GM12891 (cell line): ENCODE measurements around the gene ARMC9.

Experiments
- POU2F2 ChIP-seq: IDR thresholded peaks from 2 replicates; pipeline ENCODE4 v1.6.1; 2011; ENCODE audit warnings: low read depth, mild to moderate bottlenecking, control low read depth, low read length, moderate library complexity
- TAF1 ChIP-seq: IDR thresholded peaks from 2 replicates; pipeline ENCODE4 v1.6.1; 2011; ENCODE audit warnings: low read depth, low read length, control low read depth

DNA sequence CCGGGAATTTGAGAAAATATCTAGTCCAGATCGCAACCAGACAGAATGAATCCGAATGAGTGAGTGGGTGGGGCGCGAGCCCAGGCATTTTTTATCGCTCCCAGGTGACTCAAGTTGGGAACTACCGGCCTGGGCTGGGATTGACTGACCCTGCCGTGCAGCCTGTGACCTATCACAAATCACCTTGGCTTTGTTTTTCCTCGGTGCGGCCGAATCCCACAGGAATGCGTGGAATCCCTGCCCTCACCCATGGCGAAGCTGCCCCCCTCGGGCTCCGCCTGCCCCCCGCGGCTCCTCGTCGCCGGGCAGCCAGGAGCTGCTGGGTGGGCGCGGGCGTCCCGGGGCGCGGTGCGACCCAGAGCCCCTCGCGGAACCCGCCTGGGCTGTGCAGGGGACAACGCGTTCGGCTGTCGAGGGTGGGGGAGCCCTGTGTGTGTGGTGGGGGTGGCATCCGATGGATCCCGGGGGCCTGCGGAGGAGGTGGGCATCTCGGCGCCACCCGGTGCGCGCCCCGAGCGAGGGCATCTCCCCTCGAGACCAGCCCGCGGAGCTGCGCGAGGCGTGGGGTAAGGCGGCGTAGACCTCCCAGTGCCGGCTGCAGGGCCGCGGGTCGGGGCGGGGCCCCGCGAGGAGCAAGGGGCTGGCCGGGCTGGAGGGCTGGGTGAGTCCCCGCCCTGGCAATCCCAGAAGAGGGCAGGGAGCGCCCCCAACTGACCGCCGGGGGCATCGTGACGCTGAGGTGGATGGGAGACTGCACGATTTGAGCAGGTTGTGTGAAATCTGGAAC, 213.6 kb downstream of the ARMC9 start:
- no peak for TF ChIP-seq POU2F2
- no peak for TF ChIP-seq TAF1
